Brain pericyte (primary cell): ENCODE measurements around the gene ATAD5.

Experiments used
- DNase-seq: peaks from one replicate; pipeline ENCODE4 v3.0.0-alpha.2; 2012; ENCODE audit warnings: low read depth, low spot score

Gene ATAD5

GRCh38 chr17:30939051-30939689 is 107.4 kb downstream of the ATAD5 start:
- no peak for DNase-seq

GRCh38 chr17:30942308-30943079 is 110.7 kb downstream of the ATAD5 start:
- no peak for DNase-seq
